Mesenchymal stem cell (in vitro differentiated cells and primary cell): ENCODE data around the gene P3H2.

ENCODE experiments used
- DNase-seq: peaks from one replicate; pipeline ENCODE4 v3.0.0-alpha.2; 2013
- H2AFZ ChIP-seq: one replicate; pipeline ENCODE4 v1.6.1; 2013; ENCODE audit warnings: low read depth, mild to moderate bottlenecking, control low read depth, inconsistent platforms, low read length, moderate library complexity
- H2AK5ac ChIP-seq: 2 replicates; pipeline ENCODE4 v1.6.1; 2013; ENCODE audit warnings: low read length, moderate library complexity, mild to moderate bottlenecking, inconsistent platforms; ENCODE audit not compliant: severe bottlenecking
- H2BK120ac ChIP-seq: one replicate; pipeline ENCODE4 v1.6.1; 2013; ENCODE audit warnings: low read depth, mild to moderate bottlenecking, inconsistent platforms, low read length, moderate library complexity
- H2BK12ac ChIP-seq, 2 experiments: one replicate each; pipeline ENCODE4 v1.6.1; 2013; ENCODE audit warnings: inconsistent platforms in 2 of 2, low read length in 2 of 2, mild to moderate bottlenecking in 2 of 2, moderate library complexity in 2 of 2, control low read depth in 1 of 2
- H2BK15ac ChIP-seq: one replicate; pipeline ENCODE4 v1.6.1; 2013; ENCODE audit warnings: mild to moderate bottlenecking, low read depth, inconsistent platforms; ENCODE audit not compliant: poor library complexity, severe bottlenecking
- H2BK5ac ChIP-seq: 2 replicates; pipeline ENCODE4 v1.6.1; 2013; ENCODE audit warnings: low read depth, mild to moderate bottlenecking, low read length, control low read depth, inconsistent platforms; ENCODE audit not compliant: poor library complexity, severe bottlenecking
- H3K14ac ChIP-seq, 2 experiments: one replicate each; pipeline ENCODE4 v1.6.1; 2013; ENCODE audit warnings: inconsistent platforms in 2 of 2, low read length in 2 of 2, control low read depth in 1 of 2, mild to moderate bottlenecking in 1 of 2, moderate library complexity in 1 of 2
- H3K18ac ChIP-seq, 2 experiments: one replicate each; pipeline ENCODE4 v1.6.1; 2013; ENCODE audit warnings: inconsistent platforms in 2 of 2, low read length in 2 of 2, control low read depth in 1 of 2, low read depth in 1 of 2, mild to moderate bottlenecking in 1 of 2
- H3K23ac ChIP-seq, 2 experiments: one replicate each; pipeline ENCODE4 v1.6.1; 2013; ENCODE audit warnings: inconsistent platforms in 2 of 2, low read length in 2 of 2, mild to moderate bottlenecking in 2 of 2, moderate library complexity in 2 of 2, control low read depth in 1 of 2
- H3K27ac ChIP-seq: 2 replicates; pipeline ENCODE4 v1.5.1; 2013; ENCODE audit warnings: mild to moderate bottlenecking, moderate library complexity, low read length, control low read depth, inconsistent platforms; ENCODE audit not compliant: poor library complexity, severe bottlenecking
- H3K27me3 ChIP-seq, 2 experiments: 2 replicates each; pipeline versions ENCODE4 v1.6.1 to v1.7.0; 2013; ENCODE audit warnings: low read length in 2 of 2, mild to moderate bottlenecking in 2 of 2, moderate library complexity in 2 of 2, control low read depth in 1 of 2, inconsistent platforms in 1 of 2; ENCODE audit not compliant: control insufficient read depth in 1 of 2, insufficient read depth in 1 of 2
- H3K36me3 ChIP-seq, 2 experiments: 2 replicates each; pipeline versions ENCODE4 v1.6.1 to v1.7.0; 2013; ENCODE audit warnings: low read length in 2 of 2, control low read depth in 1 of 2, inconsistent platforms in 1 of 2, low read depth in 1 of 2, mild to moderate bottlenecking in 1 of 2; ENCODE audit not compliant: insufficient read depth in 2 of 2, control insufficient read depth in 1 of 2
- H3K4ac ChIP-seq, 2 experiments: one replicate each; pipeline ENCODE4 v1.6.1; 2013; ENCODE audit warnings: inconsistent platforms in 2 of 2, low read length in 2 of 2, mild to moderate bottlenecking in 2 of 2, moderate library complexity in 2 of 2, control low read depth in 1 of 2, low read depth in 1 of 2
- H3K4me1 ChIP-seq: 2 replicates; pipeline ENCODE4 v1.6.1; 2013; ENCODE audit warnings: low read depth, low read length, control low read depth; ENCODE audit not compliant: control insufficient read depth, insufficient read depth
- H3K4me2 ChIP-seq: 2 replicates; pipeline ENCODE4 v1.6.1; 2013; ENCODE audit warnings: low read length, mild to moderate bottlenecking, inconsistent platforms; ENCODE audit not compliant: poor library complexity, severe bottlenecking
- H3K4me3 ChIP-seq, 2 experiments: 2 replicates each; pipeline versions ENCODE4 v1.5.1 to v1.7.0; 2013; ENCODE audit warnings: low read length in 2 of 2, mild to moderate bottlenecking in 2 of 2, control low read depth in 1 of 2, low read depth in 1 of 2; ENCODE audit not compliant: insufficient read depth in 1 of 2
- H3K79me1 ChIP-seq: replicated peaks from 2 replicates; pipeline ENCODE4 v1.6.1; 2013; ENCODE audit warnings: mild to moderate bottlenecking, control low read depth, low read length, inconsistent platforms; ENCODE audit not compliant: poor library complexity, severe bottlenecking
- H3K9ac ChIP-seq: 2 replicates; pipeline ENCODE4 v1.7.0; 2013; ENCODE audit warnings: mild to moderate bottlenecking, low read length, moderate library complexity
- H3K9me3 ChIP-seq: 2 replicates; pipeline ENCODE4 v1.7.0; 2013; ENCODE audit warnings: mild to moderate bottlenecking, low read length; ENCODE audit not compliant: control insufficient read depth
- H4K8ac ChIP-seq: one replicate; pipeline ENCODE4 v1.6.1; 2013; ENCODE audit warnings: inconsistent platforms, mild to moderate bottlenecking, low read length, moderate library complexity
- H4K91ac ChIP-seq: one replicate; pipeline ENCODE4 v1.6.1; 2013; ENCODE audit warnings: mild to moderate bottlenecking, low read length, inconsistent platforms
- WGBS: methylation state at CpG from one replicate; pipeline ENCODE4 v1.1.7; 2013; ENCODE audit warnings: mixed read lengths; 5-methylcytosine and 5-hydroxymethylcytosine counted together

Gene P3H2

GRCh38 chr3:189950258-189950657, 170.4 kb downstream of the P3H2 start:
- Histone ChIP-seq H4K8ac (no peak overlapping the region), H4K91ac (no peak overlapping the region), H2AFZ (no peak overlapping the region), H3K18ac (peak overlapping the region in 1 of 2 experiments; percentile 29), H3K14ac (no peak overlapping the region), H3K4me3 (no peak overlapping the region), H3K4me1 (peaks cover 3% of the 10 kb centered on the region), H3K9ac (no peak overlapping the region), H2BK12ac (peak overlapping the region in 1 of 2 experiments; percentile 78), H3K23ac (no peak overlapping the region), H3K27ac (no peak overlapping the region), H3K36me3 (no peaks in the 10 kb centered on the region), H3K4ac (no peak overlapping the region), H3K79me1 (peaks cover 2% of the 10 kb centered on the region), H2AK5ac (peak overlapping the region; percentile 24), H2BK5ac (no peak overlapping the region), H3K27me3 (peaks cover 0 to 10% of the 10 kb centered on the region in 2 experiments), H2BK15ac (no peak overlapping the region), H3K9me3 (no peaks in the 10 kb centered on the region), H3K4me2 (no peak overlapping the region), H2BK120ac (no peak overlapping the region)
- 82% methylated on average over 5 of the region's 6 CpGs for WGBS
- no peak for DNase-seq

GRCh38 chr3:189949580-189949979, 171.1 kb downstream of the P3H2 start:
- no peak overlapping the region for H3K14ac ChIP-seq
- DNase-seq: no peak
- peaks cover 0 to 10% of the 10 kb centered on the region in 2 experiments for H3K27me3 ChIP-seq

DNA sequence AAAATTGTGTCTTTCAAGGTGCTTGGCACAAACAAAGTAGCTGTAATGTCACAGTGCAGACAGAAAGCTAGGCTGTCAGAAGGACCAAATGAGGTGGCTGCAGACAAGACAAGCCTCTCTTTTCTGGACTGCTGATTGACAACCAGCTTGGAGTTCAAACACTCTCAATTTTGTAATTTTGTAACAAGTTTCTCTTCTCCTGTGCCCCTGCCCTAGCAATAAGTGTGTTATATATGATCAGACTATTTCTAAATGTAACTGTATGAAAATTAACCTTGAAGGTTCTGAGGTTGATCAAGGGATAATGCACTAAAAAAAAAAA, 172.0 kb downstream of the P3H2 start:
- Histone ChIP-seq H3K4ac (no peak overlapping the region), H2BK120ac (no peak overlapping the region), H3K4me3 (no peak overlapping the region), H3K36me3 (no peaks in the 10 kb centered on the region), H3K9ac (no peak overlapping the region), H4K8ac (no peak overlapping the region), H3K27ac (no peak overlapping the region), H3K79me1 (peaks cover 2% of the 10 kb centered on the region), H2BK12ac (no peak overlapping the region), H3K4me2 (no peak overlapping the region), H4K91ac (no peak overlapping the region), H3K4me1 (peaks cover 3% of the 10 kb centered on the region), H3K9me3 (no peaks in the 10 kb centered on the region), H3K27me3 (peaks cover 0 to 10% of the 10 kb centered on the region in 2 experiments), H3K14ac (no peak overlapping the region), H3K18ac (no peak overlapping the region), H2BK15ac (no peak overlapping the region), H2BK5ac (no peak overlapping the region), H3K23ac (no peak overlapping the region), H2AK5ac (no peak overlapping the region), H2AFZ (no peak overlapping the region)
- DNase-seq: no peak

More at GRCh38 chr3:189949580-189949979, 171.1 kb downstream of the P3H2 start:
- Histone ChIP-seq H4K8ac (no peak overlapping the region), H3K4ac (peak overlapping the region in 1 of 2 experiments; percentile 30), H3K4me3 (no peak overlapping the region), H2BK5ac (no peak overlapping the region), H2BK12ac (no peak overlapping the region), H3K9me3 (no peaks in the 10 kb centered on the region), H2AFZ (no peak overlapping the region), H3K36me3 (no peaks in the 10 kb centered on the region), H2AK5ac (no peak overlapping the region), H3K23ac (no peak overlapping the region), H2BK15ac (no peak overlapping the region), H2BK120ac (no peak overlapping the region), H3K9ac (no peak overlapping the region), H3K18ac (no peak overlapping the region), H3K27ac (no peak overlapping the region), H3K4me2 (no peak overlapping the region), H4K91ac (no peak overlapping the region), H3K4me1 (peaks cover 3% of the 10 kb centered on the region), H3K79me1 (peaks cover 2% of the 10 kb centered on the region)
- 86% methylated on average over 4 of the region's 4 CpGs for WGBS

- Histone ChIP-seq H3K14ac (no peak overlapping the region), H3K9ac (no peak overlapping the region), H3K18ac (no peak overlapping the region), H3K4me3 (no peak overlapping the region), H4K91ac (no peak overlapping the region), H2BK5ac (no peak overlapping the region), H3K23ac (no peak overlapping the region), H3K36me3 (no peaks in the 10 kb centered on the region), H3K27me3 (peaks cover 0 to 10% of the 10 kb centered on the region in 2 experiments), H3K79me1 (no peaks in the 10 kb centered on the region), H3K9me3 (no peaks in the 10 kb centered on the region), H4K8ac (no peak overlapping the region), H2AFZ (no peak overlapping the region), H3K4ac (no peak overlapping the region), H2BK120ac (no peak overlapping the region), H3K27ac (no peak overlapping the region), H2BK15ac (no peak overlapping the region), H2AK5ac (no peak overlapping the region), H2BK12ac (no peak overlapping the region), H3K4me2 (no peak overlapping the region), H3K4me1 (peaks cover 3% of the 10 kb centered on the region)
- DNase-seq: peak; percentile 49
- 56% methylated on average over 5 of the region's 6 CpGs for WGBS
Observed at GRCh38 chr3:189947948-189948723, 172.6 kb downstream of the P3H2 start.
